NCI-H82 treated with DMSO at 0.1 percent for 48 hours (cell line): ENCODE results near the gene SLC11A2.
"Not testable (repeated sequence)": the region's sequence is repeated elsewhere in the genome, so short reads cannot be mapped to it uniquely, and the experiment has no call there.

Experiments used
- DNase-seq: peaks from one replicate; lab custom pipeline; 2025; ENCODE audit not compliant: unreplicated experiment; lab: John Stamatoyannopoulos, UW

SLC11A2 gene

DNA sequence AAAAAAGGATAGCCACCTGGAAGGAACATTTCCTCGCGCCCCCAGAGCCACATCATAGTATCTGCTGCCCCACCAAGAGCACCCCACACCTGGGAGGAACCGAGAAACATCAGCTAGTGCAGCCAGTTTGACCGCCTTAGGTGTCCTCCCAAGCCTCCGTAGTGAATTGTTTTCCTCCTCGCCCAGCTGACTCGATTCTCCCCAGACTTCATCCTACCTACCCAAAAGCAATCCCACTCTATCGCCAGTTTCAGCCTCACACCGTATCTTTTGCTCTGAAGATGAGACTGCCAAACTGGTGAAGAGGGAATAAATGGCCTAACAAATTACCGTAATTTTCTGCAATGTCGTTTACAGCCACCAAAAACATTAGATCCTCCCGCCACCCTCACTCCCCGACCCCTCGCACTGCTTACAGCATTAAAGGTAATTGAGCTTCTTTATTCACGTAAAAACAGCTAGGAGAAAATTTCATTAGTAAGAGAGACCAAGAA lies 1.2 kb upstream of the SLC11A2 start:
- DNase-seq, result no peak

DNA sequence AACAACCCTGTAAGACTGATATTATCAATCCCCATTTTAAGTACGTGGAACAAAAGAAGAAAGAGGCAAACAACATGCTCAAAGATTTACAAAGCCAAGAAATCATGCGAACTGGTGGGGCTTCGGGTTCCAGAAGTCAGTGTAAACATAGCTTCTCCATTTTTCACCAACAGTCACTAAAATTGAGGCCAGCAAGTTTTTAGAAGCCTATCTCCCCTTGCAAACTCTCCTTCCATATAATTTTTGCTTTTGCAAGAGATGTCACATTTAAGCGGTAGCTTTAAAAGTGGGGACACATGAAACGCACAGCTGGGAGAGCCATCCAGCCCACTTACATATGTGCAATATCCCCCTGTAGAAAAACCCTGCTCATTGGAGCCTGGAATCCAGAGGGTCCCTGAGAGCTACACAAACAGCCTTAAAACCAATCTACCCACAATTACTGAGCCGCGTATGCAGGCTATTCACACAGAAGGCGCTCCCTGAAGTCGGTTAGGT lies 797 bp downstream of the SLC11A2 start:
- DNase-seq, result no peak

DNA sequence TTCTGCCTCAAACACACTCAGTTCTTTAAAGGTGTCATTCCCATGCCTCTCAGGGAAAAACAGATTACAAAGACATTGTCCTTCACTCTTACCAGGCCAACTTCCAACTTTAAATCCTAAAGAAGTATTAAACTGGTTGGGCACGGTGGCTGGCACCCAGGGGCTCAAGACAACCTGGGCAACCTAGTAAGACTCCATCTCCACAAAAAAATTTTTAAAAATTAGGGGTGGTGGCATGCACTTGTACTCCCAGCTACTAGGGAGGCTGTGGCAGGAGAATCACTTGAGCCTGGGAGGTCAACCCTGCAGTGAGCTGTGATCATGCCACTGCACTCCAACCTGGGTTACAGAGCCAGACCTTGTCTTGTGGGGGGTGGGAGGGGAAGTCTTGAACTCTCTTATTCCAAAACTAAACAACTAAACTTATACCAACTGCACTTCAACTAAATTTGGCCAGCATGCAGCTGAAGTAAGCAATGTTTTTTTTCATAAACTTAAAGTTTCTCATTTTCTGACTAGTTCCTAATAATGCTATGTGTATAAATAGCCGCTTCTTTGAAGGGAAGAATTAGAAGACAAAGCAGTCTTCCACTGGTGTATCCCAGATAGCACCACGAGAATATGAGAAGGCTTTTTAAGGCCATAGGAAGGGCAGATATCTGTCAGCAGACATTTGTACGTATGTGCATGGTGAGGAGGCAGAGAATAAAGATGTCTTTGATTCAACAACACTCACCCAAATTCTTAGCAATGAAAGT lies 2.4 kb downstream of the SLC11A2 start:
- no peak for DNase-seq

DNA sequence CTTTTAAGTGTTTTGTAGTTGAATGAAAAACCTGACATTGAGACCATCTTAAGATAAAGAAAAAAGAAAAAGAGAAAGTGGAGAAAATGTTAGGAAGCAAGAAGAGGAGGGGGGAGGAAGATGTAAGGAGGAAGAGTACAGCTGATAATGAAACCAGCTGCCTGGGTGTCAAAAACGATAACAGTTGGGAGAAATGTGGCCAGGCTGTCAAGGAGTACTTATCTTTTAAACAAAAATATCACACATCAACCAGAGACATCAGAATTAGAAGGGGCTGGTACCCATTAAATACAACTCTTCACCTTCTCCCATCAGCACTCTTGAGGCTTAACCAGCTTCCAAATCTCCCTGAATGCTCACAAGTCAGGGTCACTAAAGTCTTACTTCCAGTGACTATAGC lies 4.5 kb downstream of the SLC11A2 start:
- no peak for DNase-seq

DNA sequence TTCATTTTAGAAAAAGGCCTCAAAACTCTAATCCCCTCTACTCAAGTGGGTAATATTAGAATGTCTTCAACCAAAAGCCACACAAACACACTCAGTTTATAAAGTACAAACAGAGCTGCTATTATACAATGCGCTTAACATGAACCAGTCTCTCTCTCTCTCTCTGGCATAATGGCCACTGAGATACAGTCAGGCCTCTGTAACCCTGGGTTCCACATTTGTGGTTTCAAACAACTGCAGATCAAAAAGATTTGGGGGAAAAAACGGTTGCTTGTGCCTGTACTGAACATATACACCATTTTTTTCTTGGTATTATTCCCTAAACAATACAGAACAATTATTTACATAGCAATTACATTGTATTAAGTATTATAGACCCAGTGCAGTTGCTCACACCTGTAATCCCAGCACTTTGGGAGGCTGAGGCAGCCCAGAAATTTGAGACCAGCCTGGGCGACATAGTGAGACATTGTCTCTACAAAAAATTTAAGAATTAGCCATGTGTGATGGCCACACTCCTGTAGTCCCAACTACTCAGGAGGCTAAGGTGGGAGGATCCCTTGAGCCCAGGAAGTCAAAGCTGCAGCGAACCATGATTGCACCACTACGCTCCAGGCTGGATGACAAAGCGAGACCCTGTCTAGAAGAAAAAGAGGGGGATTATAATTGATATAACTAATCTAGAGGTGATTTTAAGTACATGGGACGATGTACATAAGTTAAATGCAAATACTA lies 5.6 kb downstream of the SLC11A2 start:
- DNase-seq, result no peak

DNA sequence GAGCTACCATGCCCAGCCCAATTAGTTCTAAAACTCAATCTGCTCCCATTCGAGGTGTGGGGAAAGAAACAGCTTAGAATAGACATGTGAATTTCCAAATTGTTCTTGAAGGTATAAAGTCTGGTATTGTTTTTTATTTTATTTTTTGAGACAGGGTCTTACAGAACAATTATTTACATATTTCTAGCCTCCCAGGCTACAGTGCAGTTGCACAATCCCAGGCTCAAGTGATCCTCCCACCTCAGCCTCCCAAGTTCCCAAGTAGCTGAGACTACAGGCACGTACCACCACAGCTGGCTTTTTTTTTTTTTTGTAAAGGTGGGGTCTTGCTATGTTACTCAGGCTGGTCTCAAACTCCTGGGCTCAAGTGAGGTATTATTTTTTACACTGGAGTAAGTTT lies 6.3 kb downstream of the SLC11A2 start:
- no peak for DNase-seq

DNA sequence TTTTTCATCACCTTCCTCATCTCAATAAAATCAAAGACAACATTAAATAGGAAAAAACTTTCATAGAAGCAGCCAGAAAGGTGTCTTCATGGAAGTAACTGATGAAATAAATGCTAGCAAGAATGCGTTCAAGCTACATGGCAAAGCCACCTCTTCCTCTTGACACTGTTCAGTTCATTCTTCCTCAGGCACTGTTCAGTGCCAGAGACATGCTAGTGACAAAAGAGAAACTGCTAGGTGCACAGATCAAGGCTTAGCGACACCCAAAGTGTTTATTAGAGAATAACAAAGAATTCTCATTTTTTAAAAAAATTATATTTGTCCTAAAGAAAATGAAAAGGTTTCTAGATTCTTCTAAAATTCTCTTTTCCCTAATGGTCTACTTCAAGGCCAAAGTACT lies 7.2 kb downstream of the SLC11A2 start:
- no peak for DNase-seq

DNA sequence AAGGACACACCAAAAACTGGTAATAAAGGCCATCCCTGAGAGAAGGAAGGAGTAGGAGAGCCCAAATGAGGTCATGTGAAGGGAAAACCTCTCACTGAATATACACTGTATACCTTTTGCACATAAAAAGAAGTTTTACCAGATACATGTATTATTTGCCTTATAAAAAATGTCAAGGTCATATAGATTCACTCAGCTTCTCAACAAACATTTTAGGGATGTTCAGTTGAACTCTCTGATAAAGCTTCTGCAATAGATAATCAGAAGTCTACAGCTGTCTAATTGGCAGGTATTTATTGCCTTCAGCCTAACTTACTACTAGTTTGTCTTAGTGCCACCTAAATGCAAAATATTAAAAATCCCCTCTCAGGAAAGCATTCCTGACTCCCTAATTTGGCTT lies 8.7 kb downstream of the SLC11A2 start:
- no peak for DNase-seq

DNA sequence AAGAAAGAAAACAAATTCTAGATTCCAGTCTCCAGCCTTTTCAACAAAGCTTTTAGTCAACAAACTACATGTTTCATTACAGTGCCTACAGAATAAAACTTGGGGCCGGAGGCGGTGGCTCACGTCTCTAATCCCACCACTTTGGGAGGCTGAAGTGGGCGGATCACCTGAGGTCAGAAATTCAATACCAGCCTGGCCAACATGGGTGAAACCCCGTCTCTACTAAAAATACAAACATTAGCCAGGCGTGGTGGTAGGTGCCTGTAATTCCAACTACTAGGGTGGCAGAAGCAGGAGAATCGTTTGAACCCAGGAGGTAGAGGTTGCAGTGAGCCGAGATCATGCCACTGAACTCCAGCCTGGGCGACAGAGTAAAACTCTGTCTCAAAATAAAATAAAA lies 11.7 kb downstream of the SLC11A2 start:
- not testable (repeated sequence) for DNase-seq

DNA sequence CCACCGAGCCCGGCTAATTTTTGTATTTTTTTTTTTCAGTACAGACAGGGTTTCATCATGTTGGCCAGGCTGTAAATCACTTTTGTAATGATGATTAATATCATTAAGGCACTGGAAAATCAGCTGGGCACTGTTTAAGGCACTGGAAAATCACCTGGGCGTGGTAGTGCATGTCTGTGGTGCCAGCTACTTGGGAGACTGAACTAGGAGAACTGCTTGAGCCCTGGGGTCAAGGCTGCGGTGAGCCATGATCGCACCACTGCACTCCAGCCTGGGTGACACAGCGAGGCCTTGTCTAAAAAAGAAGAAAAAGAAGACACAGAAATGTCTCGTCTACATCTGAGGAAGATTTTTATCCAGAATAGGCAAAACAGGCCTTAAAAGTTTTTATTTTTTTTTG lies 12.7 kb downstream of the SLC11A2 start:
- no peak for DNase-seq

DNA sequence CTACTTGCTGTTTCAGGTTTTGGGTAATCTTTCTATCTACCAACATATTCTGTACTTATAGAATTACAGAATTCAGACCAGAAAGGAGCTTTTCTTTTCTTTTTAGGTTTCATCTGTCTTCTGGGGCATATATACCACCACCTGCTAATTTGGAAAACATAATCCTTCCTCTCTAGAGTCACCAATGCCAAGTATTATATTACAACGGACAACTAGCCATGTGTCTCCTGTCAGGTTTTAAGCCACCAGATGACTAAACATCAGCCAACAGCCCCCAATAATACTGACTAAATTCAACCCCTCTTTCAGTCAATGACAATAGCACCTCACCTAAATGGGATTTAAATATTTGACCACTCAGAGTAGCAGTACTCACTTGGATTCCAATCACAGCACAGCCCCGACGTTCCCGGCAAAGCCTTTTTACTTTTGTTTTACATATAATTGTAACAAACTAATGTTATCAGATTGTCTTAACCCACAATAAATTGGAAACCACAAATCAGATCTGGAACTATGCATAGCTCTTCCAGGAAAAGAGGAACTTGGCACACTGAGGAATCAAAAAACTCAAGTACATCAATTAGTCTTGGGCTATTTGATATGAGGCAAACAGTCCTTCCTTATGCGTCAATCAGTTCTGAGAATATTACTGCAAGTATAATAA lies 13.5 kb downstream of the SLC11A2 start:
- DNase-seq, result peak; percentile 90

DNA sequence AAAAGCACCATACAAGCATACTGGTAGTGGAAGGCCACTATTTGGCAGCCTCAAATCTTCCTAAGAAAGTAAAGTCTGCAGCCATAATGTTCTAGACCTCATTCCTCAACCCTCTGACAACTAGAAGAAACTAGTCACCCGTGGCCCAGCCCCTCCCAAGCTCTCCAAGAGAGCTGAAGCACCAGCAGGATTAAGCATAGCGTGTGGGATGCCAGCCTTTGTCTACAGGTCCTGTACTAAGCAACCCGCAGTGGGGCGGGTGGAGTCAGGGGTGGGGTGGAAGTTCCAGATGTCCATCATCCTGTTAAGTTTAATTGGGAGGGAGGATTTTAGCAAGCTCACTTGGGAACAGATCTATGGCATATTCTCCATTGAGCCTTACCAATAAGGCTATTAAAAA lies 14.2 kb downstream of the SLC11A2 start:
- DNase-seq, result peak; percentile 97

DNA sequence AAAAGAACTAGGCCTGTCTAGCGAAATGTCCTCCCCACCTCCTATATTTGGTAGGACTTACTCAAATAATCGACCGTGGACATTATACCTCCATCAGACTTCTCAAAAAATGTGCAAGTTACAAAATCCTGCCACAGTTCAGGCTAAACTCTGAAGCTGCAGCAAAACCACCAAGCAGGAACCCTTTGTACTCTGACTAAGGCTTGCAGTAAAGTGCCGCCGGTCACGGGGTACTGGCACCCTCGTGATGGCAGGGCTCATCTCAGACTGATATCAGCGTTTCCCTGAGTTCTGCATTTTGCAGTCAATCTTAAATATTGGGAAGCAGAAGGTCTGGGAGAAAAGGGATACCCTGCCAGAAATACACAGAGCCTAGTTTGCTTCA lies 17.1 kb downstream of the SLC11A2 start:
- DNase-seq, result no peak

DNA sequence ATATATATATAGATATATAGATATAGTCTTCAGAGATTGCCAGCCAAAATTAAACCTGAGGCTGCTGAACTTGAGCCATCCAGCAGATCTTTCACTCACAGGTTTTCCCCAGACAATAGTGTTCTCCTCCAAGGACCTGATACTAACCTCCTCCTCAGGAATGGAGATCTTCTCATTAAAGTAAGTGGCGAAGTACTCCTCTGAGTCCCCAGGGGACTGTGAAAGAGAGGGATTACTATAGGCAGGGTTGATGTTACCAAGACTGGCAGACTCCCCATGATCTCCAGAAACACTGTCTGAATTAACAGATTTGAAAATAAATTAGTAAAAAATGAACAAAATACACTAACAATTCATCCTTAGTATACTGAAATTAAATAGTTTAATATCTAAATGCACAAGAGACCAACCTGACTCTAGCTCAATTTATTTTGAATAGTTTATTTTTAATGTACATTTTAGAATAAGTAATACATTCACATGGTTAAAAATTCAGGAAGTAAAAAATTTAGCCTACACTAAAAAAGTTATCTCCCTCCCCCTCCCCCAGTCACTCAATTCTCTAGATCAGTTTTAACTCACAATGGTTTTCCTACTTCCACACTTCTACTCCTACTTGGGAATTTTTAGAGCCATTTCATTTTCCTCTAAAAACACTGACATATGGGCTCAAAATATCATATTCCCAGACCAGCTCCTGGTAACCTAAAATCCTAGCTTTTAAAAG lies 17.7 kb downstream of the SLC11A2 start:
- peak; percentile 54 for DNase-seq

DNA sequence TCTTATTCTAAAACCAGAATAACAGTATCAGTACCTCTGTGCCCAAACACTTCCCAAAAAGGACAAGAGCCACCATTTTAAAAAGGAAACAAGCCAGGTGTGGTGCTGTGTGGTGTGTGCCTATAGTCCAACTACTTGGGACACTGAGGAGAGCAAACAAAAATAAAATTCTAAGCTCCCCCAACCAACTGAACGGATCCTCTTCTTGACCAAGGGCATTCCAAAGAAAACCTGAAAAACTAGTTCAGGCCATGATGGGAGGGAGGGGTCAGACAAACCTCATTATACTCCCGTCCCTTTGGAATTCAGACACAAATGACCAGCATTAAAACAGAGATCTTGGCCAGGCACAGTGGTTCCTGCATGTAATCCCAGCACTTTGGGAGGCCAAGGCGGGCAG lies 20.5 kb downstream of the SLC11A2 start:
- DNase-seq, result no peak

DNA sequence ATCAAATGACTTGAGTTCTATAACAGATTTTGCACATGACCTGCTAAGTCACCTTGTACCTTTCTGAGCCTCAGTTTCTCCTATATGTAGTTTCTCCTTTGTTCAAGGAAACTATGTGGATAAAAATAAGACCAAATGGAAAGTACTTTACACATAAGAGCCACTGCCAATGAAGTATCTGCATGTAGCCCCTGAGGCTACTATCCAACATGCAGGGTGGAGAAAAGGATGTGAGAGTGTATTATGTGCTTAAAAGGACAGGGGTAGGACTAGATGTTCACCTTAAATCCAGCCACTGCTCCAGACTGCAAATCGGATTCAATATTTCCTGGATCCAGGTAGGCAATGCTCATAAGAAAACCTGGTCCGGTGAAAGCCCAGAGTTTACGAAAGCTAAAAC lies 21.2 kb downstream of the SLC11A2 start:
- no peak for DNase-seq

DNA sequence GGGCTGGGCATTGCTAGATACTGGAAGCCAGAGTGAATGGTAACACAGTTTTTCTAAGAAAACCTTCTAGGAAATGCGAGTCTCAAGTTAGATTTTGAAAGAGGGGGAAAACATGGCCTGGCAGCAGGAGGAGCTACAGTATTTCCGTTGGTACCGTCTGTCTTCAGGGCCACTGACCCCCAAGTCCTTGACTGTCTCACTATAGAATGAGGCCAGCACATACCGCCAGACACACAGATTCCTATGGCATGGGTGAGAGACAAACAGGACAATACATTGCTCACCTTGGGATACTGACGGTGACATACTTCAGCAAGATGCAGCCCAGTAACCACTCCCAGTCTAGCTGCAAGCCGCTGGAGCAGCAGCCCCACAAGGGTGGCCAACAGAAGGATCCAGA lies 21.7 kb downstream of the SLC11A2 start:
- DNase-seq, result no peak

DNA sequence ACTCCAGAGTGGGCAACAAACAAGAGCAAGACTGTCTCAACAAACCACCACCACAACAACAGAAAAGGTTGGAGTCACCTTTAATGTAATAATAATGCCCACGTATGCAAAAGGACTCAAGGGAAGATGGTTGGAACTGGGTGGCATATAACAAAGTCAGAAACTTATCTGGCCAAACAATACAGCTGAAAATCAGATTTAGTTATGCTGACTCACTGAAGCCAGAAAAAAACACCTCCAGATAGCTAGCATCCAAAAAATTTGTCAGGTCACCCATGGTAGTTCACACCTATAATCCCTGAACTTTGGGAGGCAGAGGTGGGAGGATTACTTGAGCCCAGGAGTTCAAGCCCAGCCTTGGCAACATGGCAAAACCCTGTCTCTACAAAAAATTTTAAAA lies 24.4 kb downstream of the SLC11A2 start:
- DNase-seq, result no peak

DNA sequence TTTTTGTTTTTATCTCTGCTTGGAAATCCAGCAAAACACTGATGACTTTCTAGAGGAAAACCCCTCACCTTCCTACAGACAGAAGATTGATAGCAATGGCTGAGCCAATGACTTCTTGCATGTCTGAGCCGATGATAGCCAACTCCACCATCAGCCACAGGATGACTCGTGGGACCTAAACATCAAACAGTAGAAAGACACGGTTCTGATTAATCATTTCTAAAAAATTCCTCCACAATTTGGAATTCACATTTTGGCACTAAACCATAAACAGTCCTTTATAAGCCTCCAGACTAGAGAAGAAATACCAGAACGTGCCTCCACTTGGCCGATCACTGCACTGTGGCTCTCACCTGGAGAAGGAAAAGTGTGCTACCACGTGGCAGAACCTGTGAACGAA lies 25.9 kb downstream of the SLC11A2 start:
- no peak for DNase-seq

DNA sequence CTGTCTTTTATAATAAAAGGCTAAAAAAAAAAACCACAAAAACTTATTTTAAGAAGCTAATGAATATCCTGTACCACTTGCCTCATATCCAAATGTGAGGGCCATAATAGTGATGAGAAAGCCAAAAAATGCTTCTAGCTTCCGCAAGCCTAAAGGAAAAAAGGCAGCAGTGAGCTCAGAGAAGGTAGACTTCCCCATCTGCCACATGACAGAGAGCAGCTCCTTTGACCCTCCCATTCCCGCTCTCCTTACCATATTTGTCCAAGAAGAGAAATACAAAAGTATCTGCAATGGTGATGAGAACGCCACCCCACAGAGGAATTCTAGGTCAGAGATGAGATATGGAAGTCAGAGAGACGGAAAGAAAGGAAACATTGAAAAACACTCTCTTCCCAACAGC lies 27.1 kb downstream of the SLC11A2 start:
- DNase-seq, result no peak

DNA sequence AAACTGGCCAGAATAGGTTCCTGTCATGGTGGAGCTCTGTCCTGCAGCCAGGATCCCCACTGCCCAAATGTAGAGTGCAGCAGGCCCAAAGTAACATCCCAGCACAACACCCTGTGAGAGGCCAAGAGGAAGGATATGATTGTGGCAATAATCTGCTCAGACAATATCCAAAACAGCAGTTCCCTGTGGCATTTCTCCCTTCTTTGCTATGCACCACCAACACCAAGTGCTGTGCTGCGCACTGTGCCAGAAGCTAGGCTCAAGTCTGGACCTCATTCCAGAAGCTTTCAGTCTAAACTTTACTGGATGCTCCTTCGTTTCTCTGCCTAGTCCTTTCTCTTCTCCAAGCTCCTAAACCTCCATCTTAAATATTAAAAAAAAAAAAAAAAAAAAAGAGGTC lies 33.4 kb downstream of the SLC11A2 start:
- no peak for DNase-seq
